ENCODE results near the gene PCDH9. TPM values are rescaled to one million over a fixed set of nuclear protein-coding genes. Genes with fewer than 3 reads are reported as not detected.

Gene PCDH9
- total RNA-seq, 1 donor from 2014 or later, result 5.1 TPM

GRCh38 chr13:67147342-67148133 is 82.6 kb downstream of the PCDH9 start:
- TF ChIP-seq, protein P1, sequence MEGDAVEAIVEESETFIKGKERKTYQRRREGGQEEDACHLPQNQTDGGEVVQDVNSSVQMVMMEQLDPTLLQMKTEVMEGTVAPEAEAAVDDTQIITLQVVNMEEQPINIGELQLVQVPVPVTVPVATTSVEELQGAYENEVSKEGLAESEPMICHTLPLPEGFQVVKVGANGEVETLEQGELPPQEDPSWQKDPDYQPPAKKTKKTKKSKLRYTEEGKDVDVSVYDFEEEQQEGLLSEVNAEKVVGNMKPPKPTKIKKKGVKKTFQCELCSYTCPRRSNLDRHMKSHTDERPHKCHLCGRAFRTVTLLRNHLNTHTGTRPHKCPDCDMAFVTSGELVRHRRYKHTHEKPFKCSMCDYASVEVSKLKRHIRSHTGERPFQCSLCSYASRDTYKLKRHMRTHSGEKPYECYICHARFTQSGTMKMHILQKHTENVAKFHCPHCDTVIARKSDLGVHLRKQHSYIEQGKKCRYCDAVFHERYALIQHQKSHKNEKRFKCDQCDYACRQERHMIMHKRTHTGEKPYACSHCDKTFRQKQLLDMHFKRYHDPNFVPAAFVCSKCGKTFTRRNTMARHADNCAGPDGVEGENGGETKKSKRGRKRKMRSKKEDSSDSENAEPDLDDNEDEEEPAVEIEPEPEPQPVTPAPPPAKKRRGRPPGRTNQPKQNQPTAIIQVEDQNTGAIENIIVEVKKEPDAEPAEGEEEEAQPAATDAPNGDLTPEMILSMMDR (IDR thresholded peaks at IDR 0.05), result no peak
- ATAC-seq (no peak), DNase-seq (no peak)
- Histone ChIP-seq H3K27ac (no peak overlapping the region), H3K9me3 (no peaks in the 10 kb centered on the region), H3K4me3 (no peak overlapping the region), H3K27me3 (no peaks in the 10 kb centered on the region), H3K36me3 (no peaks in the 10 kb centered on the region), H3K4me1 (peaks cover 8% of the 10 kb centered on the region)
- intact Hi-C loops (cut with DNase I), result no loop called here

GRCh38 chr13:67146523-67147130 is 83.5 kb downstream of the PCDH9 start:
- no peak overlapping the region for H3K4me3 ChIP-seq
- no peaks in the 10 kb centered on the region for H3K36me3 ChIP-seq
- ATAC-seq (no peak), DNase-seq (no peak)
- peaks cover 8% of the 10 kb centered on the region for H3K4me1 ChIP-seq
- intact Hi-C loops (cut with DNase I), result no loop called here
- no peaks in the 10 kb centered on the region for H3K27me3 ChIP-seq
- TF ChIP-seq, protein P1 (IDR thresholded peaks at IDR 0.05), result no peak
- H3K9me3 ChIP-seq, result no peaks in the 10 kb centered on the region
- no peak overlapping the region for H3K27ac ChIP-seq

- Histone ChIP-seq H3K4me3 (no peak overlapping the region), H3K27ac (no peak overlapping the region), H3K27me3 (no peaks in the 10 kb centered on the region), H3K9me3 (no peaks in the 10 kb centered on the region), H3K36me3 (no peaks in the 10 kb centered on the region), H3K4me1 (peaks cover 8% of the 10 kb centered on the region)
- ATAC-seq (no peak), DNase-seq (no peak)
- TF ChIP-seq, protein P1 (IDR thresholded peaks at IDR 0.05), result no peak
- intact Hi-C loops (cut with DNase I), result no loop called here
Observed at GRCh38 chr13:67145950-67146349, 84.2 kb downstream of the PCDH9 start.

GRCh38 chr13:67143544-67144115 is 86.5 kb downstream of the PCDH9 start:
- DNase-seq (no peak), ATAC-seq (no peak)
- no peak overlapping the region for H3K27ac ChIP-seq
- H3K4me1 ChIP-seq, result peaks cover 8% of the 10 kb centered on the region
- H3K27me3 ChIP-seq, result no peaks in the 10 kb centered on the region
- H3K4me3 ChIP-seq, result no peak overlapping the region
- intact Hi-C loops (cut with DNase I), result no loop called here
- TF ChIP-seq, protein P1 (IDR thresholded peaks at IDR 0.05), result no peak
- H3K36me3 ChIP-seq, result no peaks in the 10 kb centered on the region
- H3K9me3 ChIP-seq, result no peaks in the 10 kb centered on the region

DNA sequence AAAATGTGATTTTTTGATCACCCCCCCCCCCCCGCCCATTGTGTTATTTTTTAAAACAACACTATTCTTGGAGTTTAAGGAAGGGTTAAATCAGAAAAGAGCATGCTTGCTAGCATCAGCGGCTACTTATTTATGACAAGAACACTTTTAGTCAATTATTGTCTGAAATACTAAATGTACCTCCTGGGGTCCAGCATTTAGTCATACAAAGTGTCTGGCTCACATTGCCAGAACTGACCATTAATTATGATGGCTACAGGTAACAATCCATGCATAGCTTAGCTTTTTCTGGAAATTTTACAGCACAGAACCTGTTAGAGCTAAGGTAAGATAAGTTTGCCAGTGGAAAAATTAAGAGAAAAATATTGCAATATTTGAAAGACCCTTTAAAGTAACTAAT is 90.1 kb downstream of the PCDH9 start:
- H3K9me3 ChIP-seq, result no peaks in the 10 kb centered on the region
- DNase-seq (no peak), ATAC-seq (no peak)
- intact Hi-C loops (cut with DNase I), result no loop called here
- H3K4me3 ChIP-seq, result no peak overlapping the region
- no peak overlapping the region for H3K27ac ChIP-seq
- H3K27me3 ChIP-seq, result no peaks in the 10 kb centered on the region
- TF ChIP-seq, protein P1 (IDR thresholded peaks at IDR 0.05), result no peak
- H3K4me1 ChIP-seq, result no peaks in the 10 kb centered on the region
- H3K36me3 ChIP-seq, result no peaks in the 10 kb centered on the region
